ENCODE data around the gene STARD13. TPM values are rescaled to one million over a fixed set of nuclear protein-coding genes. Genes with fewer than 3 reads are reported as not detected.

Gene STARD13
- total RNA-seq (2014; rRNA removed; shearing (Covaris generic)) = 6.6 and 9.4 TPM in 2 replicates

GRCh38 chr13:33285420-33286124 is at the start of gene STARD13:
TSS of gene STARD13 (minus strand) at chr13:33285755. CDS start at chr13:33285638, 117 bp downstream.
- peak; percentile 97 for DNase-seq (ENCODE audit: low read depth)

GRCh38 chr13:33334831-33335230 is 49.3 kb upstream of the STARD13 start:
- no peak for DNase-seq (ENCODE audit: low read depth)

- no peak for DNase-seq (ENCODE audit: low read depth)
These were observed 46.4 kb upstream of the STARD13 start for GRCh38 chr13:33331962-33332361.

- DNase-seq (ENCODE audit: low read depth) = no peak
These were observed 44.9 kb upstream of the STARD13 start for GRCh38 chr13:33330483-33330882.

GRCh38 chr13:33328701-33329100 is 43.1 kb upstream of the STARD13 start:
- DNase-seq (ENCODE audit: low read depth) = peak; percentile 61

- no peak for DNase-seq (ENCODE audit: low read depth)
These were observed 41.2 kb upstream of the STARD13 start for GRCh38 chr13:33326723-33327122.

- DNase-seq (ENCODE audit: low read depth) = no peak
These were observed 40.7 kb upstream of the STARD13 start for GRCh38 chr13:33326246-33326645.

GRCh38 chr13:33323801-33324510 is 38.4 kb upstream of the STARD13 start:
- no peak for DNase-seq (ENCODE audit: low read depth)

- no peak for DNase-seq (ENCODE audit: low read depth)
These were observed 37.6 kb upstream of the STARD13 start for GRCh38 chr13:33322965-33323668.

GRCh38 chr13:33322543-33322809 is 36.9 kb upstream of the STARD13 start:
- no peak for DNase-seq (ENCODE audit: low read depth)

GRCh38 chr13:33321686-33322542 is 36.4 kb upstream of the STARD13 start:
- DNase-seq (ENCODE audit: low read depth) = no peak

GRCh38 chr13:33319859-33320258 is 34.3 kb upstream of the STARD13 start:
- no peak for DNase-seq (ENCODE audit: low read depth)

- no peak for DNase-seq (ENCODE audit: low read depth)
These were observed 33.2 kb upstream of the STARD13 start for GRCh38 chr13:33318744-33319143.

GRCh38 chr13:33318037-33318436 is 32.5 kb upstream of the STARD13 start:
- DNase-seq (ENCODE audit: low read depth) = no peak

GRCh38 chr13:33316890-33317289 is 31.3 kb upstream of the STARD13 start:
- peak; percentile 34 for DNase-seq (ENCODE audit: low read depth)

GRCh38 chr13:33313504-33313903 is 27.9 kb upstream of the STARD13 start:
- DNase-seq (ENCODE audit: low read depth) = no peak

GRCh38 chr13:33312861-33313212 is 27.3 kb upstream of the STARD13 start:
- DNase-seq (ENCODE audit: low read depth) = no peak

GRCh38 chr13:33312150-33312860 is 26.8 kb upstream of the STARD13 start:
- peak; percentile 26 for DNase-seq (ENCODE audit: low read depth)

- DNase-seq (ENCODE audit: low read depth) = no peak
These were observed 25.5 kb upstream of the STARD13 start for GRCh38 chr13:33311040-33311439.

GRCh38 chr13:33310245-33311038 is 24.9 kb upstream of the STARD13 start:
- DNase-seq (ENCODE audit: low read depth) = no peak

- DNase-seq (ENCODE audit: low read depth) = no peak
These were observed 23.3 kb upstream of the STARD13 start for GRCh38 chr13:33308863-33309262.
